K562 (cell line): ENCODE measurements around the gene GFI1B. TPM values are rescaled to one million over a fixed set of nuclear protein-coding genes. Genes with fewer than 3 reads are reported as not detected.
A peak's percentile ranks its signal among the peaks of the same experiment; 100 is the strongest.

Experiments
- ARID2 ChIP-seq: fragments of 450-650 bp; IDR thresholded peaks from 2 replicates; pipeline ENCODE4 v1.6.1; 2017; ENCODE audit warnings: antibody characterized with exemption, mild to moderate bottlenecking
- CEBPB ChIP-seq: fragments of 450-650 bp; IDR thresholded peaks from 2 replicates; pipeline ENCODE4 v1.6.1; 2016; ENCODE audit warnings: missing genetic modification characterization, missing compliant biosample characterization
- DDX20 ChIP-seq: fragments of 450-650 bp; IDR thresholded peaks from 2 replicates; pipeline ENCODE4 v1.6.1; 2016; ENCODE audit warnings: missing genetic modification characterization, low read depth, mild to moderate bottlenecking, missing compliant biosample characterization, moderate library complexity
- DPF2 ChIP-seq: fragments of 450-650 bp; IDR thresholded peaks from 2 replicates; pipeline ENCODE4 v1.6.1; 2016
- EZH2 ChIP-seq: IDR thresholded peaks from 2 replicates; pipeline ENCODE4 v1.6.1; 2012; ENCODE audit warnings: low read depth, mild to moderate bottlenecking, inconsistent platforms, low read length, borderline replicate concordance
- HDAC8 ChIP-seq: fragments of 450-650 bp; IDR thresholded peaks from 2 replicates; pipeline ENCODE4 v1.6.1; 2016; ENCODE audit warnings: mild to moderate bottlenecking, missing genetic modification characterization, moderate library complexity, missing compliant biosample characterization
- IFI16 ChIP-seq: fragments of 250-450 bp; sonication (Bioruptor Pico); IDR thresholded peaks from 2 replicates; pipeline ENCODE4 v2.1.2; 2022; ENCODE audit warnings: mild to moderate bottlenecking, inconsistent platforms
- MECOM ChIP-seq: fragments of 250-450 bp; sonication (Bioruptor Pico); IDR thresholded peaks from 2 replicates; pipeline ENCODE4 v1.8.0; 2022; ENCODE audit warnings: inconsistent platforms
- RFX5 ChIP-seq: IDR thresholded peaks from 2 replicates; pipeline ENCODE4 v1.6.1; 2011; ENCODE audit warnings: low read depth, mild to moderate bottlenecking, improper control_type of control experiment, low read length
- SIN3A ChIP-seq, 2 experiments: fragments of 150-350 bp in 1 of 2; IDR thresholded peaks; 2 replicates each; pipeline ENCODE4 v1.6.1; 2011 to 2016; ENCODE audit warnings: borderline replicate concordance in 2 of 2, low read depth in 2 of 2, low read length in 2 of 2, mild to moderate bottlenecking in 2 of 2, moderate library complexity in 2 of 2; ENCODE audit not compliant: control insufficient read depth in 1 of 2
- TFAP4 ChIP-seq: sonication (generic); formaldehyde crosslinking; IDR thresholded peaks from 2 replicates; pipeline ENCODE4 v1.8.0; 2022; ENCODE audit warnings: missing genetic modification reagents, mild to moderate bottlenecking, moderate library complexity, borderline replicate concordance
- THRA ChIP-seq: fragments of 450-650 bp; IDR thresholded peaks from 2 replicates; pipeline ENCODE4 v1.6.1; 2017; ENCODE audit warnings: mild to moderate bottlenecking, moderate library complexity
- ZBTB8A ChIP-seq: fragments of 450-650 bp; IDR thresholded peaks from 2 replicates; pipeline ENCODE4 v1.6.1; 2018; ENCODE audit warnings: mild to moderate bottlenecking, moderate library complexity; ENCODE audit not compliant: partially characterized antibody
- ZZZ3 ChIP-seq: fragments of 450-650 bp; IDR thresholded peaks from 2 replicates; pipeline ENCODE4 v1.6.1; 2016; ENCODE audit warnings: antibody characterized with exemption, mild to moderate bottlenecking, moderate library complexity
- polyA plus RNA-seq, 8 experiments: library from polyadenylated mRNA; depleted of rRNA in 4 of 8; stranded (reverse) in 5 of 8; unstranded in 3 of 8; fragments of >200 nt; fragmentation: Nextera tagmentation in 2 of 8; fragmentation: Illumina TruSeq in 1 of 8; extraction: Ambion mirVana in 2 of 8; extraction: Trizol in 1 of 8; gene quantifications; 2 replicates each; pipeline versions ENCODE4 v1.2.1 to v1.2.3, GENCODE V29; 2011 to 2014; ENCODE audit warnings: inconsistent platforms in 1 of 8, missing spikeins in 1 of 8
- total RNA-seq, 7 experiments: library from RNA; depleted of rRNA in 6 of 7; stranded (reverse); fragments of >200 nt in 6 of 7; fragmentation: Illumina TruSeq in 2 of 7; extraction: Trizol in 2 of 7; gene quantifications; 2 replicates each; pipeline versions ENCODE4 v1.2.1 to v1.2.3, GENCODE V29; 2011 to 2021; ENCODE audit warnings: low replicate concordance in 1 of 7
- TF ChIP-seq, protein P1 (sequence below): sonication (generic); formaldehyde crosslinking; IDR thresholded peaks from 2 replicates; pipeline ENCODE4 v1.8.0; 2022; ENCODE audit warnings: mild to moderate bottlenecking, missing genetic modification reagents
- TF ChIP-seq, protein P2 (sequence below): fragments of 450-650 bp; formaldehyde crosslinking; IDR thresholded peaks from 2 replicates; pipeline ENCODE4 v1.4.0; 2022; ENCODE audit warnings: mild to moderate bottlenecking, moderate library complexity
- TF ChIP-seq, protein P3 (sequence below): sonication (generic); formaldehyde crosslinking; IDR thresholded peaks from 2 replicates; pipeline ENCODE4 v1.8.0; 2022; ENCODE audit warnings: missing genetic modification reagents, mild to moderate bottlenecking, borderline replicate concordance

Gene GFI1B
- total and polyA plus RNA-seq, 9 of the 15 experiments (the other 6 are each of a cell fraction or from before 2014, with no cell fraction given), result 8.0 to 75.7 (median 34.5) TPM

DNA sequence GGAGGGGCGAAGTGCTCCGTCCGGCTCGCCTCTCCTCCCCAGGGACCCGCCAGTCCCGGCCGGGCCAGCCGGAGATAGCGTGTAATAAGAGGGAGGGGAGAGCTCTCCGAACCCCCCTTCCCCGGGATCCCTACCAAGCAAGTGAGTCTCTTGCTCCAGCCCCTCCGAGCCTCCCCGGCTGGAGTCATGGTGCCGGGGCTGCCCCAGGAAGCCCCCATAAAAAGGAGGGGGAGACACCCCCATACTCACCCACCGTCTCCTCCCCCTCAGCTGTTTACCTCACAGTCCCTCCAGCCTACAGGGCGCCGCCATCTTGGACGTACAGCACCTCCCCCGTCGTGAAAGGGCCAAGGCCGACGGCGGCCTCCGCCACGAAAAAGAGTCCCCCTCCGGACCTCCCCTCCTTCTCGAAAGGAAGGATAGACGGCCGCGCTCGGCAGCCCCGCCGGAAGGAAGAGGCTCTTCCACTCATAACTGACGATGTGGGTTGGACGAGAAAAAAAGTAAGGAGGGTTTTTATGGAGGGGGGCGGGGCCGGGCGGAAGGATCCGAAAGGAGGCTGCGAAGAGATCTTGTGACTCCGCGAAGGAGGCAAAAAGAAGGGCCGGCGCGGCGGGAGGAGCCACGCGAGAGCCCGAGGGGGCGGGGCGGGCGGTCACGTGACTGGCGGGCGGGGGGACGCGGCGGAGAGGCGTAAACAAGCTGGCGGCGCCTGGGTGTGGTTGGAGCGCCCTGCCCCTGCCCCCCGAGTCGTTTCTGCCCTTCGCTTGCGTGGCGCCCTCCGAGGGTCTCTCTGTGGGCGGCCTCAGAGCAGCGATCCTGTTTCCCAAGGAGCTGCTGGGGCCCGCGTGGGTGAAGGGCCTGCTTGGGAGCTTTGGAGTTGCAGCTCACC lies 34.0 kb upstream of the GFI1B start, which contains the start of gene TSC1 (continued):
- peak; percentile 97 for TF ChIP-seq TFAP4 (CRISPR knock-in tag)
- no peak for TF ChIP-seq CEBPB (tag)
- no peak for TF ChIP-seq EZH2
- TF ChIP-seq DDX20 (tag), result no peak
- TF ChIP-seq RFX5, result no peak
- no peak for TF ChIP-seq ARID2
- TF ChIP-seq, protein P1, sequence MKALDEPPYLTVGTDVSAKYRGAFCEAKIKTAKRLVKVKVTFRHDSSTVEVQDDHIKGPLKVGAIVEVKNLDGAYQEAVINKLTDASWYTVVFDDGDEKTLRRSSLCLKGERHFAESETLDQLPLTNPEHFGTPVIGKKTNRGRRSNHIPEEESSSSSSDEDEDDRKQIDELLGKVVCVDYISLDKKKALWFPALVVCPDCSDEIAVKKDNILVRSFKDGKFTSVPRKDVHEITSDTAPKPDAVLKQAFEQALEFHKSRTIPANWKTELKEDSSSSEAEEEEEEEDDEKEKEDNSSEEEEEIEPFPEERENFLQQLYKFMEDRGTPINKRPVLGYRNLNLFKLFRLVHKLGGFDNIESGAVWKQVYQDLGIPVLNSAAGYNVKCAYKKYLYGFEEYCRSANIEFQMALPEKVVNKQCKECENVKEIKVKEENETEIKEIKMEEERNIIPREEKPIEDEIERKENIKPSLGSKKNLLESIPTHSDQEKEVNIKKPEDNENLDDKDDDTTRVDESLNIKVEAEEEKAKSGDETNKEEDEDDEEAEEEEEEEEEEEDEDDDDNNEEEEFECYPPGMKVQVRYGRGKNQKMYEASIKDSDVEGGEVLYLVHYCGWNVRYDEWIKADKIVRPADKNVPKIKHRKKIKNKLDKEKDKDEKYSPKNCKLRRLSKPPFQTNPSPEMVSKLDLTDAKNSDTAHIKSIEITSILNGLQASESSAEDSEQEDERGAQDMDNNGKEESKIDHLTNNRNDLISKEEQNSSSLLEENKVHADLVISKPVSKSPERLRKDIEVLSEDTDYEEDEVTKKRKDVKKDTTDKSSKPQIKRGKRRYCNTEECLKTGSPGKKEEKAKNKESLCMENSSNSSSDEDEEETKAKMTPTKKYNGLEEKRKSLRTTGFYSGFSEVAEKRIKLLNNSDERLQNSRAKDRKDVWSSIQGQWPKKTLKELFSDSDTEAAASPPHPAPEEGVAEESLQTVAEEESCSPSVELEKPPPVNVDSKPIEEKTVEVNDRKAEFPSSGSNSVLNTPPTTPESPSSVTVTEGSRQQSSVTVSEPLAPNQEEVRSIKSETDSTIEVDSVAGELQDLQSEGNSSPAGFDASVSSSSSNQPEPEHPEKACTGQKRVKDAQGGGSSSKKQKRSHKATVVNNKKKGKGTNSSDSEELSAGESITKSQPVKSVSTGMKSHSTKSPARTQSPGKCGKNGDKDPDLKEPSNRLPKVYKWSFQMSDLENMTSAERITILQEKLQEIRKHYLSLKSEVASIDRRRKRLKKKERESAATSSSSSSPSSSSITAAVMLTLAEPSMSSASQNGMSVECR, result peak; percentile 95
- TF ChIP-seq THRA, result no peak
- TF ChIP-seq, protein P2, sequence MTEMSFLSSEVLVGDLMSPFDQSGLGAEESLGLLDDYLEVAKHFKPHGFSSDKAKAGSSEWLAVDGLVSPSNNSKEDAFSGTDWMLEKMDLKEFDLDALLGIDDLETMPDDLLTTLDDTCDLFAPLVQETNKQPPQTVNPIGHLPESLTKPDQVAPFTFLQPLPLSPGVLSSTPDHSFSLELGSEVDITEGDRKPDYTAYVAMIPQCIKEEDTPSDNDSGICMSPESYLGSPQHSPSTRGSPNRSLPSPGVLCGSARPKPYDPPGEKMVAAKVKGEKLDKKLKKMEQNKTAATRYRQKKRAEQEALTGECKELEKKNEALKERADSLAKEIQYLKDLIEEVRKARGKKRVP (CRISPR knock-in tag), result no peak
- TF ChIP-seq ZBTB8A, result no peak
- TF ChIP-seq ZZZ3, result peak; percentile 89
- TF ChIP-seq IFI16 (CRISPR knock-in tag), result no peak
- TF ChIP-seq SIN3A (IDR thresholded peaks at IDR 0.05; ENCODE audit: borderline replicate concordance in 2 of 2, control insufficient read depth in 1 of 2, low read depth in 2 of 2, low read length in 2 of 2), result peak; percentile 92 to 96
- TF ChIP-seq, protein P3, sequence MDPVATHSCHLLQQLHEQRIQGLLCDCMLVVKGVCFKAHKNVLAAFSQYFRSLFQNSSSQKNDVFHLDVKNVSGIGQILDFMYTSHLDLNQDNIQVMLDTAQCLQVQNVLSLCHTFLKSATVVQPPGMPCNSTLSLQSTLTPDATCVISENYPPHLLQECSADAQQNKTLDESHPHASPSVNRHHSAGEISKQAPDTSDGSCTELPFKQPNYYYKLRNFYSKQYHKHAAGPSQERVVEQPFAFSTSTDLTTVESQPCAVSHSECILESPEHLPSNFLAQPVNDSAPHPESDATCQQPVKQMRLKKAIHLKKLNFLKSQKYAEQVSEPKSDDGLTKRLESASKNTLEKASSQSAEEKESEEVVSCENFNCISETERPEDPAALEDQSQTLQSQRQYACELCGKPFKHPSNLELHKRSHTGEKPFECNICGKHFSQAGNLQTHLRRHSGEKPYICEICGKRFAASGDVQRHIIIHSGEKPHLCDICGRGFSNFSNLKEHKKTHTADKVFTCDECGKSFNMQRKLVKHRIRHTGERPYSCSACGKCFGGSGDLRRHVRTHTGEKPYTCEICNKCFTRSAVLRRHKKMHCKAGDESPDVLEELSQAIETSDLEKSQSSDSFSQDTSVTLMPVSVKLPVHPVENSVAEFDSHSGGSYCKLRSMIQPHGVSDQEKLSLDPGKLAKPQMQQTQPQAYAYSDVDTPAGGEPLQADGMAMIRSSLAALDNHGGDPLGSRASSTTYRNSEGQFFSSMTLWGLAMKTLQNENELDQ (CRISPR knock-in tag), result peak; percentile 29; the same call in 1 of the 2 replicates
- no peak for TF ChIP-seq MECOM (CRISPR knock-in tag)
- TF ChIP-seq DPF2, result peak; percentile 75
- 0 out of 2 replicates have a peak, but pooled peaks have one; percentile 25 for TF ChIP-seq HDAC8 (tag)
